HG03565 (cell line): Measurements from ENCODE around the gene IZUMO1R.
A peak's percentile ranks its signal among the peaks of the same experiment; 100 is the strongest.
"Not testable (repeated sequence)": the region's sequence is repeated elsewhere in the genome, so short reads cannot be mapped to it uniquely, and the experiment has no call there.

Source experiments
- ATAC-seq: cut with Tn5 transposase; IDR thresholded peaks from one replicate; pipeline ENCODE4 v1.9.1; 2021; ENCODE audit warnings: mild to moderate bottlenecking, moderate library complexity; ENCODE audit not compliant: unreplicated experiment

IZUMO1R gene

DNA sequence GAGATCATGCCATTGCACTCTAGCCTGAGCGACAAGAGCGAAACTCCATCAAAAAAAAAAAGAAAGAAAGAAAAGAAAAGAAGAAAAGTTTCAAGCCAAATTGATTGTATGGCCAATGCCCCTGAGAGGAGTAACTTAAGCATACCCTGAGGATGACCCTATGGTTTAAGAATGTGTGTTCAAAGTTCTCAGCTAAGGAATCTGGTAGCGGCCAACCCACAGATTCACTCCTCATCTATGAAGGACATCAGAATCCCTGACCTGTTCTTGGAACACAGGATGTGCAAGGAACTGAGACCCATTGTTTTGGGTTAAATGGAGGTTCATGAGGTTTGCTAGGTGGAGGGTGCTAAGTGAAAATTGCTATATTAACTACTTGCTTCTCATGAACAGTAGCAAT lies 18.1 kb downstream of the IZUMO1R start:
- ATAC-seq, result no peak

DNA sequence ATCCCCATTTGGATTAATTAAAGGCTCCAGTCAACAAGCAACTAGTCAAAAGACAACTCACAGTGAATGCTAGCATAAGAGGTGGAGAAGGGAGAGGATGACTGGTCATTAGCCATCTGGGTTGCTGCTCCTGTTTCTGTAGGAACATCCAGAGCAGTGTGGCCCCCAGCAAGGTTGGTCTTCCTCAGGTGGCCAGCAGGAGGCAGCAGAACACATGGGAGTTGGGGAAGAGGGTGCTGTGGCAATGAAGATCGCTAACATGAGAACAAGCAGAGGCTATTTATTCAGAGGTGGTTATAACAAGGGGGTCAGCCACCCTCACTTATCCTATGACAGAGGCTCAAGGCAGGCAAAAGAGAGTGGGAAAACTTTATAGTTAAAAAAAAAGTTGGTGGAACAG lies 21.3 kb downstream of the IZUMO1R start:
- peak; percentile 78 for ATAC-seq

DNA sequence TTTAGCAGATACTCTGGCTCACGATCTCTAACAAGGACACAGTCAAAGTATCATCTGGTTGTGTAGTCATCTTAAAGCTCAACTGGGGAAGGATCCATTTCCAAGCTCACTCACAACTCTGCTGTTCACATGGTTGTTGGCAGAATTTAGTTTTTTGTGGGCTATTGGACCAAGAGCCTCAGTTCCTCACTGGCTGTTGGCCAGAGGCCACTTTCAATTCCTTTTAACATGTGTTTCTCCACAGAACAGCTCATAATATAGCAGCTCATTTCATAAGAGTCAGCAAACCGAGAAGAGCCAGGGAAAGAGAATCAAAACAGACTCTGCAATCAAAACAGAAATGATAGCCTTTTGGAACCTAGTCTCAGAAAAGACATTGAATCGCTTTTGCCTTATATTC lies 22.6 kb downstream of the IZUMO1R start:
- ATAC-seq, result no peak

DNA sequence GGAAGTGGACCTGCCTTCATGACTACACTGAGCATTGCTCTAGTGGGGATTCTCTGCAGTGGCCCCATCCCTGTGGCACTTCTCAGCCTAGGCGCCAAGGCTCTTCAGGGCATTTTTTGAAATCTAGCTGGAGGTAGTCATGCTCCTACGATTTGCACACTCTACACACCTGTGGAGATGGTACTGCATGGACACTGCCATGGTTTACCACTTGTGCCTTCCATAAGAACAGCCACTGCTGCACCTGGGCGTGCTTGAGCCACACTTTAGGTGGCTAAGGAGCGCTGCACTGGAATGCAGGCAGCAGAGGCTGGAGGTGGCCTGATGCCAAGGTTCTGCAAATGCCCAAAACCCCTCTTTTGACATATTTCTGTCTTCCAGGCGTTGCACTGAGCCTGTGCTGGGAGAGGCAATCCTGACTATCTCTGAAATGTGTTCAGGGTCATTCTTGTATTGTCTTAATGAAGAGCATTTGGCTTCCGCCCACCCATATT lies 24.3 kb downstream of the IZUMO1R start:
- ATAC-seq, result no peak

DNA sequence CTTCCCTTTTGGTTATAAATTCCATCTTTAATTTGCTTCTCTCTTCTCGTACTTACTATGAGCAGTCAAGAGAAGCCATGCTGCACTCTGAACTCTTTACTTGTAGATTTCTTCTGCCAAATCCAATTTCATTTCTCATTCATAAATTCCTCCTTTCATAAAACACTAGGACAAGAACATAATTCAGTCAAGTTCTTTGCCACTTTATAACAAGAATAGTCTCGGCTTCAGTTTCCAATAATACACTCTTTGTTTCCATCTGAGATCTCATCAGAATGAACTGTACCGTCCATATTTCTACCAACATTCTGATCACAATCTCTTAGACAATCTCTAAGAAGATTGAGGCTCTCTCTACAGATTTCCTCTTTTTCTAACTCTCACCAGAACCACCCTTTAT lies 25.1 kb downstream of the IZUMO1R start:
- no peak for ATAC-seq

DNA sequence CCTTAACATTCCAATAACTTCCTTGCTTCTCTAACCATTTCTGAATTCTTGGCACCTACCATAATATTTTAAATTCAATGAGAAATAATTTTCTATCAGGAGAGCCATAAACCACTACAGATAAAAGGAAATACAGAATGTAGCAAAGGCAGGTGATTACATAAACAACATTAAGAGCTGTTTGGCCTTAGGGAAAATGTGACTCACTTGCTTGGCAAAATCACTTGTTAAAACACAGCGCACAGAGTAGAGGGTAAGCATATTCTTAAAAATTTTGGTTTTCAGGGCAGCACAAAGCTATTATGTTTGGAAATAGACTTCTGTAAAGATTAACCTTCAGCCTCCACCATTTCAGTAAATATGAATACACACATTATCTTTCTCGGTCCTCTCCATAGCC lies 26.4 kb downstream of the IZUMO1R start:
- no peak for ATAC-seq

DNA sequence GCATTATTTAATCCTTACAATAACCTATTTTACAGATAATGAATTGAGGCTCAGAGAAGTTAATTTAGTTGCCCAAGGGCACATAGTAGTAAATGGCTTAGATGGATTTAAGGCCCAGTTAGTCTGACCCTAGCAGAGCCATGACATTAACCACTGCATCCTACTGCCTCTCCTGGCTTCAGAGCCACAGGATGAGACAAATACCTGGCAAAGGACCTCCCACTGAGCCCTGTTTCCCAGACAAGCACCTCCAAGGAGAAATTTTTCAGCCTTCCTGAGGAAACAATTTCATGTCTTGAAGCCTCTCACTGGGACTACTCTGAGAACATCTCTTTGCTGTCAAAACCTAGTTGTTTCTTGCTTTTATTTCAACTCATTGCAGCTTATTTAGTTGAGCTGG lies 28.4 kb downstream of the IZUMO1R start:
- ATAC-seq, result no peak

DNA sequence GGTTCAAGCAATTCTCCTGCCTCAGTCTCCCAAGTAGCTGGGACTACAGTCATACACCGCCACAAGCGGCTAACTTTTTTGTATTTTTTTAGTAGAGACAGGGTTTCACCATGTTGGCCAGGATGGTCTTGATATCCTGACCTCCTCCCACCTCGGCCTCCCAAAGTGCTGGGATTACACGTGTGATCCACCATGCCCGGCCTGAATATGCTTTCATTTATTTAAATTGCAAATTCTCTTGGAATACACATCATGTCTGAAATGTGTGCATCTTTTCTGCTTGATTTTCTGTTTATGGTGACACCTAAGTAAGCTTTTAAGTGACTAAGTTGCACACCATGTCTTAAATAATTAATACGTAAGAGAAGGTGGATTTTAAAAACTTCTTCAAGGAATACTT lies 31.7 kb downstream of the IZUMO1R start:
- ATAC-seq, result no peak

DNA sequence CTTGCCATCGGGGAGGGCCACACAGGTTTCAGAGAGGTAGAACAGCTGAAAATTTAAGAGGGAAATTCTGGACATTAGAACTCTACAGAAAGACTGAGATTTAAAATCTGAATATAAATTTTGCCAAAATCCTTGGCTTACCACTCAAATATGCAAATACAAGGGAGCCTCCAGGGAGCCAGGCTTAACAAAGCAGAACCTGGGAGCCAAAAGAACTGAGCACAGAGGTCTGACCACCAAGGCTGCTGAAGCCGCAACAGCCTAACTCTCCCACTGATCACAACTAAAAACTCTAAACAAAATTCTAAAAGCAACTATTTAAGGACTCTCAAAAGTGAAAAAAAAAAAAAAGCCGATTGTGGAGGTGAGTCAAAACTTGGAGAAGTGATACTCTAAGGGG lies 34.3 kb downstream of the IZUMO1R start:
- no peak for ATAC-seq

DNA sequence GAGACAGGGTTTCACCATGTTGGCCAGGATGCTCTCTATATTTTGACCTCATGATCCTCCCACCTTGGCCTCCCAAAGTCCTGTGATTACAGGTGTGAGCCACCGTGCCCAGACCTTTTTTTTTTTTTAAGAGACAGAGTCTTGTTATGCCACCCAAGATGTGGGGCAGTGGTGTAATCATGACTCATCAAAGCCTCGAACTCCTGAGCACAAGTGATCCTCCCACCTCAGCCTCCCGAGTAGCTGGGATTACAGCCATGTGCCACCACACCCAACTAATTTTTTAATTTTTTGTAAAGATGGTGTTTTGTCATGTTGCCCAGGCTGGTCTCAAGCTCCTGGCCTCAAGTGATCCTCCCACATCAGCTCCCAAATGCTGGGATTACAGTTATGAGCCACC lies 37.9 kb downstream of the IZUMO1R start:
- no peak for ATAC-seq

DNA sequence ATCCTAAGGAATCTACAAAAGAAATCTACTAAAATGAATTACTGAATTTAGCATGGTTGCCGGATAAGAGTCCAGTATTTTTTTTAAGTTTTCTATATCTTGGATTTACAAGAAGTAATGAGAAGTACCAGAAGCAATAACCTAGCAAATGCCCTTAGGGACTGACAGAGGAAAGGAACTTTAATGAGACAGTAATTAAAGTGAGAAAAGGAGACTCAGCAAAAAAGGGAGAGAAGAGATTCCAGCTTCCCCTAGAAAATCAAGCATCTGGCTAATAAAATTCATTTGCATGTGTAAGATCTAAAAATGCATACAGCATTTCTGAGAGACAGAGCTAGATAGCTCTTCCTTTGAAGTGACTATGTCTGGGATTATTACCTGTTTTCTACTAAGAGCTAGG lies 39.1 kb downstream of the IZUMO1R start:
- no peak for ATAC-seq

DNA sequence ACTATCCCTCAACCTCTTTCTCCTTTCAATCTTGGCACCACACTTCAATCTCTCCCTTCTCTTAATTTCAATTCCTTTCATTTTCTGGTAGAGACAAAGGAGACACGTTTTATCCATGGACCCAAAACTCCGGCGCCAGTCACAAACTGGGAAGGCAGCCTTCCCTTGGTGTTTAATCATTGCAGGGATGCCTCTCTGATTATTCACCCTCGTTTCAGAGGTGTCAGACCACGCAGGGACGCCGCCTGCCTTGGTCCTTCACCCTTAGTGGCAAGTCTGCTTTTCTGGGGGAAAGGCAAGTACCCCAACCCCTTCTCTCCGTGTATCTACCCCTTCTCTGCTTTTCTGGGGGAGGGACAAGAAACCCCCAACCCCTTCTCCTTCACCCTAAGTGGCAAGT lies 41.9 kb downstream of the IZUMO1R start:
- not testable (repeated sequence) for ATAC-seq

DNA sequence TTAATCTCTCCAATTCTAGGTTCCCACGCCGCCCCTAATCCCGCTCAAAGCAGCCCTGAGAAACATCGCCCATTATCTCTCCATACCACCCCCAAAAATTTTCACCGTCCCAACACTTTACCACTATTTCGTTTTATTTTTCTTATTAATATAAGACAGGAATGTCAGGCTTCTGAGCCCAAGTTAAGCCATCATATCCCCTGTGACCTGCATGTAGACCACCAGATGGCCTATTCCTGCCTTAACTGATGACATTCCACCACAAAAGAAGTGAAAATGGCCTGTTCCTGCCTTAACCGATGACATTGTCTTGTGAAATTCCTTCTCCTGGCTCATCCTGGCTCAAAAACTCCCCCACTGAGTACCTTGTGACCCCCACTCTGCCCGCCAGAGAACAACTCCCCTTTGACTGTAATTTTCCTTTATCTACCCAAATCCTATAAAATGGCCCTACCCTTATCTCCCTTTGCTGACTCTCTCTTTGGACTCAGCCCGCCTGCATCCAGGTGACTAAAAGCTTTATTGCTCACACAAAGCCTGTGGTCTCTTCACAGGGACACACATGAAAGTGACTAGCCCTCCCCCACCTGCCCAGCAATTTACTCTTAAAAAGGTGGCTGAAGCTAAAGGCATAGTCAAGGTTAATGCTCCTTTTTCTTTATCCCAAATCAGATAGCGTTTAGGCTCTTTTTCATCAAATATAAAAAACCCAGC lies 46.6 kb downstream of the IZUMO1R start:
- ATAC-seq, result not testable (repeated sequence)
